NCI-H226 (cell line): ENCODE results near the gene GOLGA7B.
"Not testable (repeated sequence)": the region's sequence is repeated elsewhere in the genome, so short reads cannot be mapped to it uniquely, and the experiment has no call there.

Experiments used
- DNase-seq: peaks from one replicate; pipeline ENCODE4 v3.0.0-alpha.2; 2015

GOLGA7B gene

GRCh38 chr10:97836446-97836845, 13.2 kb upstream of the GOLGA7B start:
- DNase-seq: no peak

- no peak for DNase-seq
Measured at GRCh38 chr10:97838091-97838490, 11.6 kb upstream of the GOLGA7B start.

GRCh38 chr10:97841166-97841565, 8.5 kb upstream of the GOLGA7B start:
- DNase-seq: not testable (repeated sequence)

- not testable (repeated sequence) for DNase-seq
Measured at GRCh38 chr10:97842114-97842513, 7.5 kb upstream of the GOLGA7B start.

DNA sequence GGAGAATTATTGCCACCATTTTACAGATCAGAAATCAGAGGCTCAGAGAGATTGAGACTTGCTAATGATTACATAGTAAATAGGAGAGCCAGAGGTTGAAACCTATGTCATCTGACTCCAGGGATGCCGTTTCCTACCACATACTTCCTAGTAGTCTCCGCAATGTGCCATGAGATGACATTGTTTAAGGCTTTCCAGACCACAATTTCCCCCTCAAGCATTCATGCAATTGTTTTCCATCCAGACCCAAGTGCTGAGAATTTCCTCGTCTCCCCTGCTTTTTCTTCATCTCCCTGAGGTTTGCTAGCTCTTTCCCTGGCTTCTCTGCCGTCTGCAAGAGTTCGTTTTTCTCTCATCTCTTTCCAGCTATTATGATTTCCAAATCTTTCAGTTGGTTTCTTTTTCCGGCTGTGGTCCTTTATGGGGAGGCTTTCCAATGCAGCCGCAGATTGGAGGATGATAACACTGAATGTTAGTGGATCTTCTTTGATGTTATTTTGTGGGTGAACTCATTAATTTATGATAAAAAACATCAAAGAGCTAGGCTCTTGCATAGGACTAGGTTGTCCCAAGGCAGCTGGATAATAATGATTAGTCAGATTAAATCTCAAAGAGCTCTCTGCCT, 6.9 kb upstream of the GOLGA7B start:
- DNase-seq: no peak

DNA sequence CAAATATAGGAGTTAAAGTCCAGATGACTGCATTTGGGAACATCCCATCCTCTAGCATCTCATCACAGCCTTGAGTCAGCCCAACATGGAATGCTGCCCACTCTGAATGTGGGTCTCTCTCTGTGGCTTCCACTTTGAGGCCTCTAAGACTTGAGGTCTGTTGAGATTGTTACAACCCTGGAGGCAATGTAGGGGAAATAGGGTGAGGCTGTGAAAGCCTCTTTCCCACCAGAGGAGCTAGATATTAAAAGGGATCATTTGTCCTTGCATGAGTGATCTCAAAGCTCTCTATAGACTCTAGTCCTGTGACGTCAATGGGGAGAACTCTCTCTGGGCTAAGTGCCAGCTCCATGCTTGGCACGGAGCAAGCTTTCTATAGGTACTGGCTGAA, 6.4 kb upstream of the GOLGA7B start:
- no peak for DNase-seq

DNA sequence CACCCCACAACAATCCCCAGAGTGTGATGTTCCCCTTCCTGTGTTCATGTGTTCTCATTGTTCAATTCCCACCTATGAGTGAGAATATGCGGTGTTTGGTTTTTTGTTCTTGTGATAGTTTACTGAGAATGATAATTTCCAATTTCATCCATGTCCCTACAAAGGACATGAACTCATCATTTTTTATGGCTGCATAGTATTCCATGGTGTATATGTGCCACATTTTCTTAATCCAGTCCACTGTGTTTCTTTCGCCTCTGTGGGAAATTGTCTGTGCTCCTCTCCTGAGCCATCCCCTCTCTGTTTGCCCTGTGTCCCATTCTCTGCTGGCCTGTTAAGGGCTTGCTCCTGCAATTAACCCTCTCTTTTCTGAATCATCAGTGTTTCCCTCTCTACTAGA, 5.7 kb upstream of the GOLGA7B start:
- not testable (repeated sequence) for DNase-seq

- DNase-seq: no peak
Measured at GRCh38 chr10:97844678-97845077, 5.0 kb upstream of the GOLGA7B start.

DNA sequence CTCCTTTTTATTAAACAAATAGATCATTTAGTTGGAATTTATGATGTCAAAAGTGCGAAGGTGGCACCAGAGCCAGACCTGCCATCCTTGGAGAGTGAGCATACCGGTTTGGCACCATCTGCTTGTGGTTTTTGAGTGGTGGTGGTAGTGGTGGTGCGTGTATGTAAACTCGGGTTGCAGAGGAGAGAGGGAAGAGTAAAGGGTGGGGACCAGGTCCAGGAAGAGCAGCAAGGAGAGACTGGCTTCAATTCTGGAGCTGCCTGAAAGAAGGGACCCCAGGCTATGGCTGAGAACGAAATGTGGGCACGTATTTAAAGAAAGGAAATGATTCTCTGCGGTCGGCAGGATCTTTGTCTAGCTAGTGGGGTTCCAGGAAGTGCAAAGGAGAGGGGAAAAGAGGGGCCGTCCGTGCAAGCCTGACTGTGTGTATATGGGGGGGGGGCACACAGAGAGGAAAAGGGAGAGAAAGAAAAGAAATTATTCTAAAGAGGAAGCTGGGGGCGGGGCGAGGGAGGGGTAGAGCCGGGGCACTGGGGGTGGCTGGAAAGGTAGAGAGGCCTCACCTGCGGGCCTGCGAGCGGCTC, 448 bp upstream of the GOLGA7B start:
- no peak for DNase-seq

DNA sequence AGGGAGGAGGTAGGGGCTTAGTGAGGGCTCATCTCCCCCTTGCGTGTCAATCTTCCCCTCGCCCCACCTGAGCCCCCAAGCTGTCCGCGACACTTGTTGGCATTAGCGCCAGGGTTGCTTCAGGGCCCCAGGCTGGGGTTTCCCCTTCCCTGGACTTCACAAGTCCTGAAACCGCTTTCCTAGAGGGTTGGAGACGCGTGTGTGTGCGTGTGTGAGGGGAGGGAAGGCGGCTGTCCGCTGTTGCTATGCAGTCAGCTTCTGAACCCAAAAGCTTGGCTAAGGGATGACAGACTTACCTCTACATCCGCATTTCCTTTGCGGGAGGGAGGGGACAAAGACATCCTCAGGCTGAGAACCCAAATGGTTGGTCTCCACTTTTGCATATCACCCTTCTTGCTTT, 803 bp downstream of the GOLGA7B start:
- no peak for DNase-seq

GRCh38 chr10:97851341-97852001, 1.8 kb downstream of the GOLGA7B start:
- no peak for DNase-seq

- DNase-seq: no peak
Measured at GRCh38 chr10:97852277-97852676, 2.6 kb downstream of the GOLGA7B start.

- peak; percentile 25 for DNase-seq
Measured at GRCh38 chr10:97852840-97853405, 3.3 kb downstream of the GOLGA7B start.

DNA sequence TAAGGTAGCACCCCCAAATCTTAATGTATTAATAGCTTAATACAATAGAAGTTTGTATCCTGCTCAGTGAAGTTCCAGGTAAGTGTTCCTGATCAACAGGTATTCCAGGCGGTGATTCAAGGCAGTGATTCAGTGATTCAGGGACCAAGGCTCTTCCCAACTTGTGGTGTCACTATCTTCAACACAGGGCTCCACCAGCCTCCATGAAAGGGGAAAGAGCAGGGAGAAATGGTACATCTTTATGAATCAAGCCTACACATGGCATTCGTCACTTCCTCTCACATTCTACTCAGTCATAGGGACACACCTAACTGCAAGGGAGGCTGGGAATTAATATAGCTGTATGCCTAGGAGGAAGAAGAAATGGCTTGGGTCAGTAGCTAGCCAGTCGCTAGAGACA, 5.1 kb downstream of the GOLGA7B start:
- no peak for DNase-seq

- peak; percentile 74 for DNase-seq
Measured at GRCh38 chr10:97858001-97858439, 8.4 kb downstream of the GOLGA7B start.

GRCh38 chr10:97861097-97861750, 11.6 kb downstream of the GOLGA7B start:
- DNase-seq: peak; percentile 97

- DNase-seq: no peak
Measured at GRCh38 chr10:97861924-97862323, 12.3 kb downstream of the GOLGA7B start.

GRCh38 chr10:97863808-97864207, 14.2 kb downstream of the GOLGA7B start:
- no peak for DNase-seq

GRCh38 chr10:97865488-97865887, 15.8 kb downstream of the GOLGA7B start:
- no peak for DNase-seq

DNA sequence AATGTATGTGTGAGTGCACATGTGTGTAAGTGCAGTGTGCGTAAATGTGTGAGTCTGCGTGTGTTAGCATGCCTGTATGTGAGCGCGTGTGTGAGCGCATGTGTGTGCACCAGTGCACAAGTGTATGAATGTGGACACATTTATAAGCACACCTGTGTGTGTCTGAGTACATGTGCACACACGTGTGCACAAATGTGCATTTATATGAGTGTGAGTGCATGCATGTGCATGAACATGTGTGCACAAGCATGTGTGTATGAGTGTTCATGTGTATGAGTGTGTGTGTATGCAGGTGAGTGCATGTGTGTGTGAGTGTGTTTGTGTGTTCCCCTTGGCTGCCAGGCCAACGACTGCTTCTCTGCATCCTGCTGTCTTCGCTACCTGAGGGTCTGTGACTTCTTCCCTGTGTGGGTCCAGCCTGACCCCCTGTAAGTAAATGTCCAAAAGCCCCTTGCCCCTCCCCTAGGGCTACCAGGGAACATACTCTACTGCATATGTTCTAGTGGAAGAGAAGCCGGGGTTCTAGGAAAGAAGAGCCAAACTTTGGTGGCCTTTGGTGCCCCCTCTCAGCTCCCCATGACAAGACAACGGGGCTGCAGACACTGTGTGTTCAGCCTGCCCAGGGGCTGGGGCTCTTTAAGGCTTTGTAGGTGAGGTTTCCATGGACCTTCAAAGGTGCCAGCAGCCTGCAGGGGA, 17.0 kb downstream of the GOLGA7B start:
- DNase-seq: no peak

DNA sequence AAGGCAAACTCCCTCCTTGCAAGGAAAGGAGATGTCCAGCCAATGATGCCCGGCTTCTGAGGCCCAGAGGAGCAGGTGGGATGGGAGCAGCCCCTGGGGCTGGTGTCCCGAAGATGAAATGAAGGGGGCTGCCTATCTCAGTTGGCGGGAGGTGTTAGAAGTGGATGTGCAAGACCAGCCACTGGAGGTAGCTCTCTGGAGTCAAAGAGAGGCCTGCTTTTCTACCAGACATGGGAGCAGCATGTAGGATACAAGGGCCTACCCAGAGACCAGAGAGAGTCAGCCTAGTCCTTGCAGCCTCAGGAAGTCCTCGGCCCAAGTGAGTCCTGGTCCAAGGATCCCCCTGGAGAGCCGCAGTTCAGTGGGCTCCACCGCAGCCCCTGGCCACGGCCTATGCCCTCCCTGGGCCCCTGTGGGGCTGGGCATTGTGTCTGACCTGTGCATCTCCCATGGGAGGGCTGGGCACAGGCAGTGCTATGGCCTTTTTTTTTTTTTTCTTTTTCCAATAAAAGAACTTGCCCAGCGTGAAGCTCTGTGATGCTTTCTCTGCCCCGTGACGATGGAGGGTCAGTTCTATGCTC, 17.7 kb downstream of the GOLGA7B start:
- no peak for DNase-seq

- DNase-seq: no peak
Measured at GRCh38 chr10:97868134-97868685, 18.6 kb downstream of the GOLGA7B start.
